ENCODE data around the gene PI4KA. TPM values are rescaled to one million over a fixed set of nuclear protein-coding genes. Genes with fewer than 3 reads are reported as not detected.

The PI4KA gene
- total RNA-seq, 1 donor from 2014 or later = 38.4 TPM

Other genes with a start within 250 kb of the PI4KA start
- 0.08 TPM for gene SERPIND1, start 84.7 kb downstream of the PI4KA start, total RNA-seq
- 22.3 TPM for gene SNAP29, start 196 bp upstream of the PI4KA start, total RNA-seq
- 50.1 TPM for gene CRKL, start 58.6 kb upstream of the PI4KA start, total RNA-seq
- gene AIFM3, start 108.4 kb upstream of the PI4KA start, total RNA-seq = 0.67 TPM
- 24.7 TPM for gene LZTR1, start 123.5 kb upstream of the PI4KA start, total RNA-seq
- gene THAP7, start 143.3 kb upstream of the PI4KA start, total RNA-seq = 19.4 TPM
- 3.9 TPM for gene P2RX6, start 156.4 kb upstream of the PI4KA start, total RNA-seq
- gene SLC7A4, start 173.8 kb upstream of the PI4KA start, total RNA-seq = 0.16 TPM
- not detected for gene LRRC74B, start 187.1 kb upstream of the PI4KA start, total RNA-seq

Data from Right ventricle myocardium superior (tissue), 1 donor.